ENCODE results near the gene MITF. TPM values are rescaled to one million over a fixed set of nuclear protein-coding genes. Genes with fewer than 3 reads are reported as not detected.

MITF gene
- total RNA-seq, 2 donors from 2014 or later, result 9.3 to 12.2 TPM

DNA sequence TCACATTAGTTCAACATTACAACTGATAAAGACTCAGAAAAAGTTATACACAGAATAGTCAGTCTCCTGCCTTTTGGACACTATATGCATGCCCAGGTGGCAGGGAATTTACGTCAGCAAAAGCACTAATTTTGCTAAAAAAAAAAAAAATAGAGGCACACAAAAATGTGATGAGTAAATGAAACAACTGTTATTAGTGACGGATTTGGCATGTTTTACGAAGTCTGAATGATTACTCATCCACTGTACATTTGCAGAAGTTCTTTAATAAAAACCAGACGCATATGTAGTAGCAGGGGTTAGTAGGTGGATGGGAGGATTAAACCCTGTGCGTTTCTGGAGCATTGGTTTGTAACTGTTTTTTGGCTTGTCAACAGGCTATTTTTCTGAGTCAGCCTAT is 99.0 kb downstream of the MITF start:
- no peak for TF ChIP-seq CTCF (IDR thresholded peaks at IDR 0.05)
- no peak for TF ChIP-seq POLR2A (IDR thresholded peaks at IDR 0.05)
- Histone ChIP-seq H3K27me3 (no peaks in the 10 kb centered on the region), H3K36me3 (replicated peaks in 1 of 2; ENCODE audit: insufficient read depth in 1 of 2, low read depth in 2 of 2) (no peaks in the 10 kb centered on the region), H3K4me1 (no peaks in the 10 kb centered on the region), H3K27ac (no peak overlapping the region), H3K9me3 (no peaks in the 10 kb centered on the region), H3K4me3 (no peak overlapping the region)
- no peak for DNase-seq
- WGBS, 2 donors, result 66 to 78% methylated on average over 5 of the region's 5 CpGs
- no peak for ATAC-seq
- intact Hi-C loops (cut with DNase I), result no loop called here

DNA sequence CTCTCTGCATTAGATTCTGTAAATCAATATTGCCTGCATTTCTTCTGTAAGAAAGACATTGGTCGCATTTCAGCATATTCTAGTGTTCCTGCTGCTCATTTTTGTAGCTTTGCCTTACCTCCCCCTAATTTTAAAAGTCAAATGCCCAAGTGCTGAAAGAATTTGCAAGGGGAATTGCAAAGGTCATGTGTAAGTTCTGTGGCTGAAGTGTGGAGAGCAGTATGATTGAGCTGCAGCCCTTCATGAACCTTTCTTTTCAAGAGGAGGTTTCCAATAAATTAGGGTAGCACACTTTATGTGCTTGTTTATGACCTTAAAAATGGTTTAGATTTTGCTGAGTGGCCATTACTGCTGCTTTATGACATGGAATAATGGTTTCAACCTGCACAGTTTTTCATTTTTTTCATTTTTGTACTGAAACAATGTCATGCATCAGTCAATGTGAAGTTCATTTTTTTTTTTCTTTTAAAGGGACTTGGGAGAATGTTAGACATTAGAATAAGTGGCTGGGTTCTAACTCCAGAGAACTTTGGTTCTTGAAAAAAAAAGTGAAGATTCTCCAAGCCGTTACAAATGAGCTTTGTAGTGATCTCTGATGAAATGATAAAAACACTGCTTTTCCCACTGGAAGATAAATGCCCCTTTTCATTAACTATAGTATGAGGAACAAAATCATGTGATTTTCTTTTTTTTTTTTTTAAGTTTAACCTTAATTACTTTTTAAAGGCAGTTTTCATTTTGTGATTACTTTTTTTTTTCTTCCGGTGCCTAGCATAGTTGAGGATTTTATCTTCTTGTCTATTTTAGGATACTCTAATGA is 99.6 kb downstream of the MITF start:
- ATAC-seq (no peak), DNase-seq (no peak)
- no peak overlapping the region for H3K4me3 ChIP-seq
- H3K9me3 ChIP-seq, result no peaks in the 10 kb centered on the region
- no peaks in the 10 kb centered on the region for H3K27me3 ChIP-seq
- 85% methylated on average over 3 of the region's 3 CpGs for WGBS, 2 donors
- H3K36me3 ChIP-seq (replicated peaks in 1 of 2; ENCODE audit: insufficient read depth in 1 of 2, low read depth in 2 of 2), result no peaks in the 10 kb centered on the region
- TF ChIP-seq POLR2A (IDR thresholded peaks at IDR 0.05), result no peak
- TF ChIP-seq CTCF (IDR thresholded peaks at IDR 0.05), result no peak
- no peak overlapping the region for H3K27ac ChIP-seq
- intact Hi-C loops (cut with DNase I), result no loop called here
- H3K4me1 ChIP-seq, result no peaks in the 10 kb centered on the region

- Histone ChIP-seq H3K27ac (no peak overlapping the region), H3K36me3 (replicated peaks in 1 of 2; ENCODE audit: insufficient read depth in 1 of 2, low read depth in 2 of 2) (no peaks in the 10 kb centered on the region), H3K27me3 (no peaks in the 10 kb centered on the region), H3K9me3 (no peaks in the 10 kb centered on the region), H3K4me3 (no peak overlapping the region), H3K4me1 (no peaks in the 10 kb centered on the region)
- TF ChIP-seq POLR2A (IDR thresholded peaks at IDR 0.05), result no peak
- no peak for TF ChIP-seq CTCF (IDR thresholded peaks at IDR 0.05)
- ATAC-seq (no peak), DNase-seq (no peak)
- intact Hi-C loops (cut with DNase I), result no loop called here
- WGBS, 2 donors, result 74 to 79% methylated on average over 5 of the region's 5 CpGs
Observed at GRCh38 chr3:69842351-69842750, 103.1 kb downstream of the MITF start.

- ATAC-seq (no peak), DNase-seq (peak in 3 of 4 donors; percentile 23 to 42 (median 32))
- 27 to 35% methylated on average over 3 of the region's 3 CpGs for WGBS, 2 donors
- Histone ChIP-seq H3K4me1 (no peaks in the 10 kb centered on the region), H3K36me3 (replicated peaks in 1 of 2; ENCODE audit: insufficient read depth in 1 of 2, low read depth in 2 of 2) (no peaks in the 10 kb centered on the region), H3K9me3 (no peaks in the 10 kb centered on the region), H3K27me3 (no peaks in the 10 kb centered on the region), H3K4me3 (no peak overlapping the region), H3K27ac (no peak overlapping the region)
- intact Hi-C loops (cut with DNase I), result no loop called here
- TF ChIP-seq CTCF (IDR thresholded peaks at IDR 0.05) (no peak), POLR2A (IDR thresholded peaks at IDR 0.05) (no peak)
Observed at GRCh38 chr3:69842789-69843188, 103.5 kb downstream of the MITF start.

- Histone ChIP-seq H3K27me3 (no peaks in the 10 kb centered on the region), H3K4me1 (no peaks in the 10 kb centered on the region), H3K9me3 (no peaks in the 10 kb centered on the region), H3K27ac (no peak overlapping the region), H3K4me3 (no peak overlapping the region), H3K36me3 (replicated peaks in 1 of 2; ENCODE audit: insufficient read depth in 1 of 2, low read depth in 2 of 2) (no peaks in the 10 kb centered on the region)
- ATAC-seq (no peak), DNase-seq (no peak)
- intact Hi-C loops (cut with DNase I), result no loop called here
- TF ChIP-seq POLR2A (IDR thresholded peaks at IDR 0.05) (no peak), CTCF (IDR thresholded peaks at IDR 0.05) (no peak)
- 66 to 76% methylated on average over 1 of the region's 1 CpG for WGBS, 2 donors
Observed at GRCh38 chr3:69844706-69845105, 105.4 kb downstream of the MITF start.
